ENCODE measurements around the gene AHRR.
A peak's percentile ranks its signal among the peaks of the same experiment; 100 is the strongest.
"Not testable (repeated sequence)": the region's sequence is repeated elsewhere in the genome, so short reads cannot be mapped to it uniquely, and the experiment has no call there.

AHRR gene

DNA sequence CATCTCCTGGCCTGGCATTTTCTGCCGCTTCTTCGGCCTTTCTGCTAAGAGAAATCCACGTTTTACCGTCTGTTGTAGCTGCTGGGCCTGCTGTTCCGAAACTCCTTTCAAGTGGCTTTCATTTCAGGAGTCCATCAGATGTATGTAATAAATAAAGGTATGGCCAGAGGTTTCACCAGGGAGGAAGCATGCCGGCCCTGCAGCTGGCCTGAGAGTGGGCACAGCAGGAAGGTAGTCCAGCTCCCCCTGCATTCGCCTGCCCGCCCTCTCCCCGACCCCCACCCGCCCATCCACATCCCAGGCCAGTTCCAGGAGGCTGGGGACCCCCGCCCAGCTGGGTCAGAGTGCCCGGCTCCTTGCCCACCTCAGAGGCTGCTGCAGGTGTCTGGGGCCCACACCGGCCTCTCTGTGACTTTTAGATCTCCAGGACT lies 75.0 kb downstream of the AHRR start:
- ChIA-PET POLR2A (no interaction called here), CTCF (no interaction called here)
- TF ChIP-seq ZNF384 (IDR thresholded peaks at IDR 0.05) (no peak), ARNT (IDR thresholded peaks at IDR 0.05) (no peak), SUZ12 (IDR thresholded peaks at IDR 0.05) (no peak), FOXM1 (IDR thresholded peaks at IDR 0.05; ENCODE audit: borderline replicate concordance) (no peak), SP1 (IDR thresholded peaks at IDR 0.05) (no peak), FOXK2 (IDR thresholded peaks at IDR 0.05) (no peak), LEF1 (IDR thresholded peaks at IDR 0.05; ENCODE audit: borderline replicate concordance) (no peak), L3MBTL2 (conservative IDR thresholded peaks at IDR 0.05) (no peak), HDGF (IDR thresholded peaks at IDR 0.05; ENCODE audit: borderline replicate concordance) (no peak), NFRKB (IDR thresholded peaks at IDR 0.05) (no peak), BHLHE40 (IDR thresholded peaks at IDR 0.05; ENCODE audit: borderline replicate concordance) (no peak), TARDBP (IDR thresholded peaks at IDR 0.05) (no peak), FOXA1 (IDR thresholded peaks at IDR 0.05) (no peak), ELF4 (IDR thresholded peaks at IDR 0.05) (no peak)
- TF ChIP-seq, protein P1, sequence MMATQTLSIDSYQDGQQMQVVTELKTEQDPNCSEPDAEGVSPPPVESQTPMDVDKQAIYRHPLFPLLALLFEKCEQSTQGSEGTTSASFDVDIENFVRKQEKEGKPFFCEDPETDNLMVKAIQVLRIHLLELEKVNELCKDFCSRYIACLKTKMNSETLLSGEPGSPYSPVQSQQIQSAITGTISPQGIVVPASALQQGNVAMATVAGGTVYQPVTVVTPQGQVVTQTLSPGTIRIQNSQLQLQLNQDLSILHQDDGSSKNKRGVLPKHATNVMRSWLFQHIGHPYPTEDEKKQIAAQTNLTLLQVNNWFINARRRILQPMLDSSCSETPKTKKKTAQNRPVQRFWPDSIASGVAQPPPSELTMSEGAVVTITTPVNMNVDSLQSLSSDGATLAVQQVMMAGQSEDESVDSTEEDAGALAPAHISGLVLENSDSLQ (IDR thresholded peaks at IDR 0.05) = no peak
- DNase-seq (ENCODE audit: extremely low spot score) = no peak

DNA sequence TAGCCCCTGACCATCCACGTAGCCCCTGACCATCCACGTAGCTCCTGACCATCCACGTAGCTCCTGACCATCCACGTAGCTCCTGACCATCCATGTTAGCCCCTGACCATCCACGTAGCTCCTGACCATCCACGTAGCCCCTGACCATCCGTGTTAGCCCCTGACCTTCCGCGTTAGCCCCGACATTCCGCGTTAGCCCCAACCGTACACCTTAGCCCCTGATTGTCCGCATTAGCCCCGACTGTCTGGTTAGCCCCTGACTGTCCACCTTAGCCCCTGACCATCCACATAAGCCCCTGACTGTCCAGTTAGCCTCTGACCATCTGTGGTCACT lies 76.6 kb downstream of the AHRR start:
- DNase-seq (ENCODE audit: extremely low spot score); CTCF ChIA-PET: not testable (repeated sequence)
- POLR2A ChIA-PET = interaction anchor here (1.5 kb wide), 1 partner anchor 16 kb away, joined by 4 read pairs; no protein-coding TSS in a partner anchor

DNA sequence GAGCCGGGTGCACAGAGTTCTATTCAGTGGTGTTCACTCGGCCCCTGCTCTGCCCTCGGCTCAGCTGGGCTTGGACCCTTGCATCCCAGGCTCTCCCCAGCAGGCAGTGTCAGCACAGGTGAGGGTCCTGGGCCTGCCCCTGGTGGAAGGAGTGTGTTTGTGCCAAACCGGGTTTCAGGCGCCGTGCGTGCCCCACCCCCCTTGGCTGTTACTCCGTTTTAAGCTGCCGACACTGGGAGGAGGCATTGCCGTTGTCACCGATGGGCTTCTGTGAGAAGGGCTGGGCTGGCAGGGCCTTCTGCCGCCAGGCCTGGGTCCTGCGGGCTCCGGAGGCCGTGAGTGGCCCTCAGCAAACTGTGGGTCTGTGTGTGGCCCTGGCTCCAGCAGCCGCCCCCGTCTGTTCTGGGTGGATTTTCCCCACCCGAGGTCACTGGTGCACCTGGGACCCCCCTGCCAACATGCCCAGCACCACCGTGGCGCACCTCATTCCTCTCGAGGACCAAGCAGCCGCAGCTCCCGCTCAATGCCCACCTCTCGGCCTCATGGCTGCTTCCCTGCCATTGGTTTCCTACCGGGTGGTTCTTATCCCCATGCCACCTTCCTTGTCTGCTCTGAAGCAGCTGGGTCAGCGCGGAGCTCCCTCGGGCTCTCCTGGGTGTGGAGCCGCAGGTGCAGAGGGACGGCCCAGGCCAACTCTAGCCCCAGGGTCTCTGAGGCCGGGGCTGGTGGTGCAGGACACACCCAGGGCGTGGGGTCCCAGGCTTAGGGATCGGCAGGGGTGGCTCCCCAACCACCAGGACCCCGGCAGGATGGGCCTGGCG lies 77.2 kb downstream of the AHRR start:
- DNase-seq (ENCODE audit: extremely low spot score) = no peak
- no peak for TF ChIP-seq TARDBP (IDR thresholded peaks at IDR 0.05)
- no peak for TF ChIP-seq NFRKB (IDR thresholded peaks at IDR 0.05)
- TF ChIP-seq, protein P1 (IDR thresholded peaks at IDR 0.05) = no peak
- TF ChIP-seq BHLHE40 (IDR thresholded peaks at IDR 0.05; ENCODE audit: borderline replicate concordance) = no peak
- no peak for TF ChIP-seq ELF4 (IDR thresholded peaks at IDR 0.05)
- TF ChIP-seq FOXK2 (IDR thresholded peaks at IDR 0.05) = no peak
- no peak for TF ChIP-seq FOXM1 (IDR thresholded peaks at IDR 0.05; ENCODE audit: borderline replicate concordance)
- TF ChIP-seq ZNF384 (IDR thresholded peaks at IDR 0.05) = no peak
- TF ChIP-seq CTBP1 (IDR thresholded peaks at IDR 0.05; ENCODE audit: borderline replicate concordance) = no peak
- no peak for TF ChIP-seq SP1 (IDR thresholded peaks at IDR 0.05)
- no peak for TF ChIP-seq LEF1 (IDR thresholded peaks at IDR 0.05; ENCODE audit: borderline replicate concordance)
- no peak for TF ChIP-seq L3MBTL2 (conservative IDR thresholded peaks at IDR 0.05)
- TF ChIP-seq ARNT (IDR thresholded peaks at IDR 0.05) = no peak
- TF ChIP-seq HDGF (IDR thresholded peaks at IDR 0.05; ENCODE audit: borderline replicate concordance) = no peak
- TF ChIP-seq SUZ12 (IDR thresholded peaks at IDR 0.05) = no peak
- TF ChIP-seq FOXA1 (IDR thresholded peaks at IDR 0.05) = no peak
- CTCF ChIA-PET = no interaction called here
- POLR2A ChIA-PET = interaction anchor here (1.5 kb wide), 1 partner anchor 16 kb away, joined by 4 read pairs; no protein-coding TSS in a partner anchor

DNA sequence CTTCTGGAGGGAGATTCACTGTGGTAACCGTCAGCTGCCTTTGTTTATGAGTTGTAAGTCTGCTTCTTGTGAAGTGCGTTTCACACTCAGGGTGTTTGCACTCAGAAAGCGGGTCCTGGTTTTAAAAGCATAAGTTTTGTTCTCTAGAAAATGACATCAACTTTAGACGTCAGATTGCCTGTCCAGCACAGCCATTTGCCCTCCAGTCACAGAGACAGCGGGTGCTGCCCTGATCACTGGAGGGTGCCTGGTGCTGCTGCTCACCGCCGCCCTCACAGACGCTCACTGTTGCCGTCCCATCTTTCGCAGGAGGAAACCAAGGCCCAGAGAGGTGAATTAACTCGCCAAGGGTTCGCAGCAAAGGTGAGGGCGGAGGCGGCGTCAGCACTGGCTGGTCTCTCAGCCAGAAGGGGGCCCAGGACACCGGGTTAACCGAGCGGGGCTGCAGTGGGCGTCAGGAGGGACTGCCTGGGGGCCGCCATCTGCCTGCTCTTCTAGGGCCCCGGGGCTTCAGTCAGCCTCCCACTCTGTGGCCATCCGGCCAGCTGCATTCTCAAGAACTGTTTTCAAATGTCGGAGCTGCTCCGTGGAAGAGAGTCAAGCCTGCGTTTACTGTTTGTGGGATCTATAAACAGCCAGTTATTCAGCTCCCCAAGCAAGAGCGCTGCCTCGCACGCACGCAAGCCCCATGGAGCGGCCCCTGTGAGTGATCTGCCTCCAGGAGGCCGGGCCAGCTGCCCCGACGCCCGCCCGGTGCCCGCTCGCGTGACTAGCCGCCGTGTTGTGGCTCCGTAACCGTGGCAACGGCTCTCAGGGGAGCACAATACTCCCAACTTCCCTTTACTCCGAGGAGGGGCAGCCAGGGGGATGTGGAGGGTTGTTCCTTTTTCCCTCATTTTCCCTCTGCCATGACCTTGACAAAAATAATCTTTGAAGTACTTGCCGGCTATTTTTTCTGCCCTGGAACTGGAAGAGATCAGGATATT lies 78.1 kb downstream of the AHRR start:
- POLR2A ChIA-PET = interaction anchor here (1.0 to 1.2 kb wide), 4 partner anchors 14 to 83 kb away, joined by 3 to 19 read pairs (median 3); no protein-coding TSS in a partner anchor

DNA sequence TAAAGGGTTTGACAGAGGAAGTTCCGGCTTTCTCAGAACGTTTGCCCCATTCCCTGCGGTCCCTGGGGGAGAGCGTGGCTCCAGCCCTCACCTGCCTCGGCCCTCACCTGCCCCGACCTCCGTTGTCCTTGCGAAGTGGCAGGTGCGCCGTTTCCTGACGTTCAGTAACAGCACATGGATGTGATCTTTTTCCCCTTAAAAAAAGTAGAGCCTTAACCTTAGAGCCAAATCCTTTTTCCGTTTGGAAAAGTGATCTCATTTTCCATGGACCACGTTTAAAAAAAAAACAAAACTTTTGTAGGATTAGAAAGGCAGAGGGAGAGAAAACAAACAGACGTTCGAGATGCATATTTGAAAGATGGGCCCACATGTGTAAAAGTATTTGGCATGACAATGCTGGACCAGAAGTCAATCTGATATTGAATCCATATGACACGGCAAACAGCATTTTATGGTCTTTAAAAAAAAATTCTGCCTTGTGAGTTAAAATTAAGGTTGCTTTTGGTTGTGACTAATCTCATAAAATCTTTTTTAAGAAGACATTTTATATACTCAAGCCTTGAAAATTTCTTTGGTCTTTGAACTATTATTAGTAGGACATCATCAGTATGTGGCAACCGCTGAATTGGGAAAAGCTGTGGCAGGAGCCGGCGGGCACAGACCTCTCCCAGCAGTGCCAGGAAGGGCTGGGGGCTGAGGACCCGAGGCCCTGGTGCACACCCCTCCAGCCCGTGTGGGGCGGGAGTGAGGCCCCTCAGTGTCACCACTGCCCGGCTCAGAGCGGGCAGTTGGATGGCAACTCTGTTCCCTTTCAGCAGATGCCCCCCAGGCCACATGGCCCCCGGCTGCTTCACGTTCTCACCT lies 79.0 kb downstream of the AHRR start:
- no peak for DNase-seq (ENCODE audit: extremely low spot score)
- no peak for TF ChIP-seq SP1 (IDR thresholded peaks at IDR 0.05)
- no peak for TF ChIP-seq ELF4 (IDR thresholded peaks at IDR 0.05)
- no peak for TF ChIP-seq ARNT (IDR thresholded peaks at IDR 0.05)
- no peak for TF ChIP-seq TARDBP (IDR thresholded peaks at IDR 0.05)
- TF ChIP-seq L3MBTL2 (conservative IDR thresholded peaks at IDR 0.05) = no peak
- TF ChIP-seq FOXM1 (IDR thresholded peaks at IDR 0.05; ENCODE audit: borderline replicate concordance) = no peak
- no peak for TF ChIP-seq FOXA1 (IDR thresholded peaks at IDR 0.05)
- no peak for TF ChIP-seq LEF1 (IDR thresholded peaks at IDR 0.05; ENCODE audit: borderline replicate concordance)
- no peak for TF ChIP-seq NFRKB (IDR thresholded peaks at IDR 0.05)
- TF ChIP-seq, protein P1 (IDR thresholded peaks at IDR 0.05) = no peak
- no peak for TF ChIP-seq FOXK2 (IDR thresholded peaks at IDR 0.05)
- no peak for TF ChIP-seq ZNF384 (IDR thresholded peaks at IDR 0.05)
- no peak for TF ChIP-seq BHLHE40 (IDR thresholded peaks at IDR 0.05; ENCODE audit: borderline replicate concordance)
- TF ChIP-seq HDGF (IDR thresholded peaks at IDR 0.05; ENCODE audit: borderline replicate concordance) = no peak
- no peak for TF ChIP-seq SUZ12 (IDR thresholded peaks at IDR 0.05)
- no peak for TF ChIP-seq CTBP1 (IDR thresholded peaks at IDR 0.05; ENCODE audit: borderline replicate concordance)
- CTCF ChIA-PET = interaction anchor here (0.8 kb wide), 1 partner anchor 14 kb away, joined by 6 read pairs; no protein-coding TSS in a partner anchor
- POLR2A ChIA-PET = interaction anchor here (1.0 to 5.5 kb wide), 5 partner anchors 13 to 84 kb away, joined by 3 to 39 read pairs (median 3); no protein-coding TSS in a partner anchor

More for the DNA sequence above, 78.1 kb downstream of the AHRR start:
- TF ChIP-seq L3MBTL2 (conservative IDR thresholded peaks at IDR 0.05) (peak; percentile 59; the same call in 1 of the 2 replicates), FOXK2 (IDR thresholded peaks at IDR 0.05) (no peak), ARNT (IDR thresholded peaks at IDR 0.05) (peak; percentile 99)
- CTCF ChIA-PET = interaction anchor here (0.8 kb wide), 1 partner anchor 15 kb away, joined by 6 read pairs; no protein-coding TSS in a partner anchor
- DNase-seq (ENCODE audit: extremely low spot score) = peak; percentile 89
